Psoas muscle (tissue), 8 donors: Measurements from ENCODE around the gene TCF7L1. TPM values are rescaled to one million over a fixed set of nuclear protein-coding genes. Genes with fewer than 3 reads are reported as not detected.
"Not testable (repeated sequence)": the region's sequence is repeated elsewhere in the genome, so short reads cannot be mapped to it uniquely, and the experiment has no call there.

Experiments used
- ATAC-seq, 4 donors: fragments of 200-7000 bp; cut with Tn5 transposase; one replicate each; pipeline ENCODE4 v1.9.1; 2020; ENCODE audit warnings: moderate library complexity in 3 of 4, mild to moderate bottlenecking in 2 of 4
- DNase-seq, 2 donors: peaks; one replicate each; pipeline ENCODE4 v3.0.0-alpha.2; 2020
- H3K27ac ChIP-seq: fragments of 200-600 bp; one replicate; pipeline ENCODE4 v1.8.0; 2022
- H3K27me3 ChIP-seq, 3 donors: fragments of 200-600 bp in 1 of 3; one replicate each; pipeline versions ENCODE4 v1.6.1 to v1.8.0; 2013 to 2022; ENCODE audit warnings: low read length in 2 of 3, mild to moderate bottlenecking in 2 of 3, moderate library complexity in 1 of 3; ENCODE audit not compliant: insufficient read depth in 3 of 3
- H3K36me3 ChIP-seq, 2 donors: fragments of 200-600 bp in 1 of 2; one replicate each; pipeline versions ENCODE4 v1.6.1 to v1.8.0; 2013 to 2022; ENCODE audit warnings: low read depth in 1 of 2, mild to moderate bottlenecking in 1 of 2, moderate library complexity in 1 of 2; ENCODE audit not compliant: insufficient read depth in 1 of 2
- H3K4me1 ChIP-seq: fragments of 200-600 bp; one replicate; pipeline ENCODE4 v1.8.0; 2022
- H3K4me3 ChIP-seq: fragments of 200-600 bp; one replicate; pipeline ENCODE4 v1.8.0; 2022; ENCODE audit warnings: mild to moderate bottlenecking
- H3K9me3 ChIP-seq: fragments of 200-600 bp; one replicate; pipeline ENCODE4 v1.8.0; 2022
- WGBS, 3 donors: extraction: QIAGEN DNeasy Blood & Tissue Kit; methylation state at CpG; one replicate each; pipeline versions ENCODE4 v1.1.6 to v1.1.7; 2013; 5-methylcytosine and 5-hydroxymethylcytosine counted together
- intact Hi-C, 2 donors: fragments of 100-400 bp; cut with DNase I; formaldehyde crosslinking; loops; one replicate each; pipeline versions ENCODE4 v1.11.0 to v1.14.2; 2022
- polyA plus RNA-seq, 3 donors: library from polyadenylated mRNA; stranded (reverse); fragments of 200-250 nt; gene quantifications; one replicate each; pipeline ENCODE4 v1.2.3, GENCODE V29; 2013
- total RNA-seq, 4 donors: library from RNA; stranded (reverse); fragmentation: NEBNext Ultra II Directional in 2 of 4; extraction: Animal tissue kit (Norgen Biotek cat#: 25700) in 2 of 4; gene quantifications; one replicate each; pipeline versions ENCODE4 v1.2.1 to v1.2.4, GENCODE V29; 2021 to 2023
- TF ChIP-seq, protein P1 (sequence below): fragments of 200-600 bp; IDR thresholded peaks from one replicate; pipeline ENCODE4 v1.8.0; 2022; ENCODE audit warnings: antibody characterized with exemption
- donor health status: healthy with polysubstance abuse.
- donor health status: DM: no; HTN: no; CAD: no; lungs with moderate emphysema.
- donor health status: Bipolar disorder and iron deficiency.
- donor health status: healthy.
- donor health status: DM: yes; HTN: yes; CAD: no.
- donor health status: DM: no; HTN: no; CAD: no.
- donor health status: DM: no; HTN: no; CAD: no.
- donor health status: DM: yes; HTN: yes; CAD: no.

TCF7L1 gene
- total and polyA plus RNA-seq, 7 donors, result 2.1 to 13.3 (median 6.1) TPM

DNA sequence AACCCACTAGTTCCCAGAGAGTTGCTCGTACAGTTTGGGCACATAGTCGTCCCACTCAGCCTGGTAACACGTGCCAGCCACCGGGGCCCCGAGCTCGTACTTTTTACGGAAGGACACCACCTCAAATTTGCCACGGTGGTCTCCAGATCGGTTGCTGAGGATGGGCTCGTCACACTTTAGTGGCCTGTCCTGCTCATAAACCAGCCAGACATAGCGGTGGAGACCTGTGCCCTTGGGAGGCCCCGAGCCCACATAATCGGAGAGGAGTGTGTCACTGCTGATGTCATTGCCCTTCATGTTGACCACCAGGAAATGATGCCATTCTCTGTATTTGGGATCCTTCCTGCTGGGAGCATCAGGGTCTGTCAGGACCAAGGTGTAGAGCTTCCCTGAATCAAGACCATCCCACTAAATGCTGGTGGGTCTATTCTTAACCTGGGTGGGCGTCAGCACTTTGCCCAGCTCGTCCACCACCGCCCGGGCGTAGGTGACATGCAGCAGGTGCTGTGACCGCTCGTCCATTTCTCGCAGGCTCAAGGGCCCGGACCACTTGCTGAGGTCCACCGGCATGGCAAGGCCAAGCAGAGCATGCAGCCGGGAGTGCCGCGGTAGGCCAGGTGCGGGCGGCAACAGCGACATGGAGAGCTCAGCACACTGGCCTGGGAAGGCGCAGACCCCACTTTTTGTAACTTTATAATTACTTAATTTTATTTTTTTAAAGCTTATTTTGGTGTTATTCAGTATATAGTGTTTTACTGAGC is 208.3 kb downstream of the TCF7L1 start:
- Histone ChIP-seq H3K27me3 (no peaks in the 10 kb centered on the region), H3K9me3 (no peaks in the 10 kb centered on the region), H3K4me3 (no peak overlapping the region), H3K36me3 (peaks cover 7 to 54% of the 10 kb centered on the region in 2 donors), H3K4me1 (peaks cover 5% of the 10 kb centered on the region), H3K27ac (no peak overlapping the region)
- DNase-seq, result no peak
- 84 to 89% (median 86%) methylated on average over 30 of the region's 30 CpGs for WGBS, 3 donors
- intact Hi-C loops, result no loop called here
- ATAC-seq, result peak in 2 of 4 donors; percentile 21 to 22
- TF ChIP-seq, protein P1, sequence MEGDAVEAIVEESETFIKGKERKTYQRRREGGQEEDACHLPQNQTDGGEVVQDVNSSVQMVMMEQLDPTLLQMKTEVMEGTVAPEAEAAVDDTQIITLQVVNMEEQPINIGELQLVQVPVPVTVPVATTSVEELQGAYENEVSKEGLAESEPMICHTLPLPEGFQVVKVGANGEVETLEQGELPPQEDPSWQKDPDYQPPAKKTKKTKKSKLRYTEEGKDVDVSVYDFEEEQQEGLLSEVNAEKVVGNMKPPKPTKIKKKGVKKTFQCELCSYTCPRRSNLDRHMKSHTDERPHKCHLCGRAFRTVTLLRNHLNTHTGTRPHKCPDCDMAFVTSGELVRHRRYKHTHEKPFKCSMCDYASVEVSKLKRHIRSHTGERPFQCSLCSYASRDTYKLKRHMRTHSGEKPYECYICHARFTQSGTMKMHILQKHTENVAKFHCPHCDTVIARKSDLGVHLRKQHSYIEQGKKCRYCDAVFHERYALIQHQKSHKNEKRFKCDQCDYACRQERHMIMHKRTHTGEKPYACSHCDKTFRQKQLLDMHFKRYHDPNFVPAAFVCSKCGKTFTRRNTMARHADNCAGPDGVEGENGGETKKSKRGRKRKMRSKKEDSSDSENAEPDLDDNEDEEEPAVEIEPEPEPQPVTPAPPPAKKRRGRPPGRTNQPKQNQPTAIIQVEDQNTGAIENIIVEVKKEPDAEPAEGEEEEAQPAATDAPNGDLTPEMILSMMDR, result no peak

DNA sequence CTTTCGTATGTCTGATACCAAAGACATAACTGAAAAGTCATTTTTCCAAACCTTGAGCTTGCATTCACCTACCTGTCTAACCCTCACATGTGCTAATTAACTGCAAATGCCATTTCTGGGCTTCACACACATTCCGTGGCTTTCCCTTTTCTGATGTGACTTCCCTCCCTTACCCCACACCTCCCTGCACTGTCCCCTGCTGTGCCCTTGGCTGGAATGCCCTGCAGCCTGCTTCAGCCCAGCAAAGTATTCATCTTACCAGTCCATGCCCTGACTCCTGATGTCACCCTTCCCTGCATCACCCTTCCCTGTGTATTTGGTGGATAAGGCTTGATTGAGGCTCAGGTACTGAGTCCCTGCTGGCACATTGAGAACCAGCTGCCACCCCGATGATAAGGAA is 209.0 kb downstream of the TCF7L1 start:
- no peaks in the 10 kb centered on the region for H3K27me3 ChIP-seq
- H3K27ac ChIP-seq, result no peak overlapping the region
- intact Hi-C loops, result no loop called here
- no peak for DNase-seq
- peaks cover 5% of the 10 kb centered on the region for H3K4me1 ChIP-seq
- no peaks in the 10 kb centered on the region for H3K9me3 ChIP-seq
- 78 to 91% (median 79%) methylated on average over 3 of the region's 3 CpGs for WGBS, 3 donors
- TF ChIP-seq, protein P1, result no peak
- peaks cover 12 to 61% of the 10 kb centered on the region in 2 donors for H3K36me3 ChIP-seq
- no peak for ATAC-seq
- H3K4me3 ChIP-seq, result no peak overlapping the region

DNA sequence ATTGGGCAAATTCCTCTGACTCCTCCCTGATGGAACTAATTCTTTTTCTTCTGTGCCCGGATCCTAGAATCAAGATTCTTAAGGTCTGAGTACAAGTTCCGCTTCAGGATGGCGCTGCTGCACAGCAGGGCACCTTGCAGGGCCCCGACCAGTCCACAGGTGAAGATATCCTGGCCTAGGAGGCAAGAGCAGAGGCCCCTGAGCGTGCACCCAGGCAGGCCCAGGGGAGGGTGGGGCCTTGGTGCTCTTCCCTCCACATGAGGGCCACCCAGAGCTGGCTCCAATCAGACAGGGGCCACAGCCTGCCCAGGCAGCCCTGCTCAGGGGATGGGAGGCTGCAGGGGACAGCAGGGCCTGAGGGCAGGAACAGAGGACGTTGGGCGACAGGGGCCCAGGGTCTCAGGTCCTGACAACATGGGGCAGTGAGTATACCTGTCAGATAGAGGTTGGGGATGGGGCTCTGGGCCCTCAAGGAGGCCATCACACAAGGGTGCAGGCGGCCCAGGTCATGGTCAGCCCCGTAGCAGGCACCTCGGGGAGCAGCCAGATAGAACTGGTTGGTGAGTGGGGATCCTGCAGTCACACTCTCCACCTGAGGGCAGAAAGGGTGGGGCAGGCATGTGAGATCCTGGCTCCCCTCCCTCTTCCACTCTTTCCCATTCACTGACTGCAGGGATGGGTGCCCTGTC is 210.2 kb downstream of the TCF7L1 start:
- DNase-seq, H3K9me3 ChIP-seq, H3K4me3 ChIP-seq, H3K4me1 ChIP-seq, H3K27me3 ChIP-seq, H3K27ac ChIP-seq: not testable (repeated sequence)
- intact Hi-C loops, result loop anchor here in 1 of 2 donors (1.0 kb wide), 1 partner anchor 28 kb away; no protein-coding TSS in a partner anchor
- H3K36me3 ChIP-seq, result peaks cover 12 to 73% of the 10 kb centered on the region in 2 donors
- peak in 2 of 4 donors; percentile 6 for ATAC-seq
- 89 to 92% (median 91%) methylated on average over 8 to 10 of the region's 10 CpGs for WGBS, 3 donors

DNA sequence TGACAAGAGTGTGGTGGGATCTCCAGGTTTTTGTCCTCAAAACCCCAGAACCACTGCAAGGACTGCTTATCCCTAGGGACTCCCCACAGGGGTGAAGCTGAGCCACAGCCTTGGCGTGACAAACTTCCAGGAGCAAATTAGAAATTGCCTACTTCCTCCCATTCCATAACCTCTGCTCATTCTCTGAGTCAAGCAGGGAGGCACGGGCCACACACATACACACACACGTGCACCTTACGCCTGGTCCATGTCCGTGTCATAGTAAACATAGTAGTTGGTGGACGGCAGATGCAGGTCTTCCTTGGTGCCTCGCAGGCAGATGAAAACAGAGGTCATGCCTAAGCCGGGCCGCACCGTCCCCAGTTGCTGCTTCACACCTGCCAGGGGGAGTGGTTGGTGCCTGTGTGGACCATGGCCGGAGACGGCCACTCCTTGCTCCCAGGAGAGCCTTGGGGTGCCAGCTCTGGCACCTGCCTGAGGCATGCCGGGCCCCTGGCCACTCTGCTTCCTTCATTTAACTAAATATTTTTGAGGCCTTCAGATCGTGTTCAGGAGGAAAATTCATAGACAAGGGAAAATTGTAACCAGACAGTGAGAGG is 211.3 kb downstream of the TCF7L1 start:
- ATAC-seq (no peak), DNase-seq (no peak)
- TF ChIP-seq, protein P1, result no peak
- intact Hi-C loops, result no loop called here
- Histone ChIP-seq H3K4me1 (peaks cover 5% of the 10 kb centered on the region), H3K27ac (no peak overlapping the region), H3K36me3 (peaks cover 12 to 84% of the 10 kb centered on the region in 2 donors), H3K27me3 (no peaks in the 10 kb centered on the region), H3K4me3 (no peak overlapping the region), H3K9me3 (no peaks in the 10 kb centered on the region)
- 68 to 79% (median 71%) methylated on average over 14 of the region's 14 CpGs for WGBS, 3 donors

DNA sequence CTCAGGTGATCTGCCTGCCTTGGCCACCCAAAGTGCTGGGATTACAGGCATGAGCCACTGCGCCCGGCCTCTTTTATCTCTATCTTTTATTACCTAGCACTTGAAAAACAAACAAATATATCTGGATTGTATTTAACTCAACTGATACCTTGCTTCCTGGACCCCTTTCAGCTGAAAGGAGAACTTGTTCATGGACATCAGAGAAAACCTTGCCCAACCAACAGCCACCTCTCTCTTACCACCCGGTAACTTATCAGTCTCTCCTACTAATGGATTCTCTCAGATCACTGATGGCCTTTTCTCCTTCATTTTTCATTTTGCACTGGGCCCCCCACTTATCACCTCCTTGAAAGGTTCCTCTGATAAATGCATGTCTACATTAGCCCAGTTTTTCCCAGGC is 214.4 kb downstream of the TCF7L1 start:
- peaks cover 14 to 94% of the 10 kb centered on the region in 2 donors for H3K36me3 ChIP-seq
- 92 to 95% (median 94%) methylated on average over 3 of the region's 3 CpGs for WGBS, 3 donors
- no peaks in the 10 kb centered on the region for H3K27me3 ChIP-seq
- TF ChIP-seq, protein P1, result no peak
- H3K4me3 ChIP-seq, result no peak overlapping the region
- no peak overlapping the region for H3K27ac ChIP-seq
- no peaks in the 10 kb centered on the region for H3K9me3 ChIP-seq
- intact Hi-C loops, result no loop called here
- ATAC-seq, result no peak
- H3K4me1 ChIP-seq, result peaks cover 7% of the 10 kb centered on the region
- no peak for DNase-seq
